Mesothelial cell of epicardium (in vitro differentiated cells): ENCODE results near the gene CCDC183. TPM values are rescaled to one million over a fixed set of nuclear protein-coding genes. Genes with fewer than 3 reads are reported as not detected.
"Not testable (repeated sequence)": the region's sequence is repeated elsewhere in the genome, so short reads cannot be mapped to it uniquely, and the experiment has no call there.

Experiments used
- DNase-seq, 2 experiments: peaks; one replicate each; pipeline ENCODE4 v3.0.0; 2021; ENCODE audit warnings: low spot score in 2 of 2; ENCODE audit not compliant: unreplicated experiment in 2 of 2
- H3K27ac Mint-ChIP-seq: 2 replicates; pipeline ENCODE4 v1.8.0; 2021; ENCODE audit warnings: mixed read lengths
- H3K27me3 Mint-ChIP-seq: 2 replicates; pipeline ENCODE4 v1.8.0; 2021; ENCODE audit warnings: low read depth, mixed read lengths
- H3K36me3 Mint-ChIP-seq: 2 replicates; pipeline ENCODE4 v1.8.0; 2021; ENCODE audit warnings: mixed read lengths
- H3K4me1 Mint-ChIP-seq: 2 replicates; pipeline ENCODE4 v1.8.0; 2021; ENCODE audit warnings: mixed read lengths
- H3K4me3 Mint-ChIP-seq: 2 replicates; pipeline ENCODE4 v1.8.0; 2021; ENCODE audit warnings: mild to moderate bottlenecking, moderate library complexity, mixed read lengths
- H3K9me3 Mint-ChIP-seq: 2 replicates; pipeline ENCODE4 v1.8.0; 2021; ENCODE audit warnings: mixed read lengths
- CTCF ChIP-seq: fragments of 200-600 bp; sonication (generic); IDR thresholded peaks from one replicate; pipeline ENCODE4 v1.5.0; 2021; ENCODE audit warnings: antibody characterized with exemption; ENCODE audit not compliant: unreplicated experiment
- total RNA-seq: library from RNA; stranded (reverse); gene quantifications from 3 replicates; pipeline ENCODE4 v1.2.1, GENCODE V29; 2021

Gene CCDC183
- total RNA-seq, 1 donor from 2014 or later: 25.1 TPM

GRCh38 chr9:136759001-136759400 lies 37.1 kb upstream of the CCDC183 start:
- H3K4me3 Mint-ChIP-seq: no peak overlapping the region
- H3K4me1 Mint-ChIP-seq: peaks cover 3% of the 10 kb centered on the region
- H3K27me3 Mint-ChIP-seq: no peaks in the 10 kb centered on the region
- no peak for TF ChIP-seq CTCF
- H3K36me3 Mint-ChIP-seq: no peaks in the 10 kb centered on the region
- no peak for DNase-seq
- H3K9me3 Mint-ChIP-seq: no peaks in the 10 kb centered on the region
- H3K27ac Mint-ChIP-seq: no peak overlapping the region

DNA sequence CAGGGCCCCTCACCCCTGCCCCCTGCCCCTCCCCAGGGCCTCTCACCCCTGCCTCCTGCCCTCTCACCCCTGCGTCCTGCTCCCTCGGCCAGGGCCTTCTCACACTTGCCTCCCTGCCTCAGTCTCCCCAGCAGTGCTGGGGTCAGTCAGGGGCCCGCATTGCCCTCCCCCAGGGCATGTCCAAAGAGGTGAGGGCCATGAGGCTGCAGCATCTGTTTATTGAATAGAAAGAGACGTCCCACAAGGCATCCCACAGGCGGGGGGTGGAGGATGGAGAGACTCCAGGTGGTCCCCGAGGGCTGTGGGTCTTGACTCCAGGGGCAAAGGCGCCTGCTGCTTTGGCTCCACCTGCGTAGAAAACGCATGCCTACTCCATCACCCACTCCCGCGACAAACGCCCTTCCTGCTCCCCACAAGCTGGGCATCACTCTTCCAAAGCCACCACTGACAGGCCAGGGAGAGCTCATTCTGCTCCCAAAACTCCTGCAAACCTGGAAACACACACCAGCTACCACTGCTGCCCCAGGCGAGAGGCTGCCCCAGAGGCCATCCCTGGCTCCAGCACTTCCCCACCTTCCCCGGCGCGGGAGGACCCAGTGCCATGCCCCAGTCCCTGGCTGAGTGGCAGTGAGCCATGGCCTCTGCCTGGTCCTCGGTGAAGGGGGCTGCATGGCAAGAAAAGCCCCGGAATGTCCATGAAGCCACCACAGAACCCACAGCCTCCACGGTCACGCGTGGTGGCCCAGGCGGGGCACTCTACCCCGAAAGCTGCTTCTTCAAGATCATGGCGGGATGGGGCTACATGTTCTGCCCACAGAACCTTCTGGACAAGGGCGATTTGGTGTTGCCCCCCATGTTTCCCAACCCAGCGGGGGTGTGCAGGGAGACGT lies 36.5 kb upstream of the CCDC183 start:
- Mint-ChIP-seq H3K9me3 (no peaks in the 10 kb centered on the region), H3K4me1 (peaks cover 3% of the 10 kb centered on the region)

DNA sequence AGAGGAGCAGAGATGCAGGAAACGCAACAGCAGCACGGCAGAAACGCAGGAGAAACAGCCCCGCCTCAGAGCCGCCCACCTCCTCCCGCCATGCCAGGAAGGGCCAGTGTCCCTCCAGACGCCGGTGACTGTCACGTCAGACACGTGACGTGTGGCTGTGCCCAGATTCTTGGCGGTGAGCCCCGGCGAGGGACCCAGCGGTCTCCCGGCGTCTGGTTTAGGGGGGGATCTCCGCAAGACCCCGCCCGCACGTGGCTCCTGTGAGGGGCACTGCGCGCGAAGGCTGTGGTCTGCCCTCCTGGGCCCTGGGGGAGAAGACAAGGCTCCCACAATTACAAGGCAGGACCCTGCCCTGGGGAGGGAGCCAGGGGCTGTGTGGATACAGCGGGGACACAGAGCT lies 35.7 kb upstream of the CCDC183 start:
- no peak for TF ChIP-seq CTCF
- H3K36me3 Mint-ChIP-seq: no peaks in the 10 kb centered on the region
- H3K4me1 Mint-ChIP-seq: peaks cover 3% of the 10 kb centered on the region
- H3K9me3 Mint-ChIP-seq: no peaks in the 10 kb centered on the region
- H3K4me3 Mint-ChIP-seq: no peak overlapping the region
- DNase-seq: no peak
- H3K27me3 Mint-ChIP-seq: no peaks in the 10 kb centered on the region
- no peak overlapping the region for H3K27ac Mint-ChIP-seq

More for the DNA sequence above, 36.5 kb upstream of the CCDC183 start:
- no peak for TF ChIP-seq CTCF
- H3K27me3 Mint-ChIP-seq: no peaks in the 10 kb centered on the region
- no peaks in the 10 kb centered on the region for H3K36me3 Mint-ChIP-seq
- no peak for DNase-seq
- H3K27ac Mint-ChIP-seq: no peak overlapping the region
- no peak overlapping the region for H3K4me3 Mint-ChIP-seq

- H3K4me3 Mint-ChIP-seq, H3K9me3 Mint-ChIP-seq, H3K27ac Mint-ChIP-seq, H3K36me3 Mint-ChIP-seq, H3K4me1 Mint-ChIP-seq, H3K27me3 Mint-ChIP-seq: not testable (repeated sequence)
- peak in 1 of 2 experiments; percentile 65 for DNase-seq
- TF ChIP-seq CTCF: peak; percentile 32
Measured at GRCh38 chr9:136760834-136761544, 35.1 kb upstream of the CCDC183 start.

- H3K27ac Mint-ChIP-seq: no peak overlapping the region
- H3K4me1 Mint-ChIP-seq: peaks cover 3% of the 10 kb centered on the region
- H3K9me3 Mint-ChIP-seq: no peaks in the 10 kb centered on the region
- H3K4me3 Mint-ChIP-seq: no peak overlapping the region
- no peak for DNase-seq
- H3K27me3 Mint-ChIP-seq: no peaks in the 10 kb centered on the region
- TF ChIP-seq CTCF: no peak
- H3K36me3 Mint-ChIP-seq: no peaks in the 10 kb centered on the region
Measured at GRCh38 chr9:136761545-136761981, 34.6 kb upstream of the CCDC183 start.
